Esophagus squamous epithelium (tissue), 5 donors: ENCODE results near the gene ZNF330. TPM values are rescaled to one million over a fixed set of nuclear protein-coding genes. Genes with fewer than 3 reads are reported as not detected.
A peak's percentile ranks its signal among the peaks of the same experiment; 100 is the strongest.
"Not testable (repeated sequence)": the region's sequence is repeated elsewhere in the genome, so short reads cannot be mapped to it uniquely, and the experiment has no call there.

ENCODE experiments used
- DNase-seq: peaks from one replicate; lab custom pipeline; 2025; lab: John Stamatoyannopoulos, UW
- H3K27ac ChIP-seq, 4 donors: fragments of 200-600 bp; sonication (generic); one replicate each; pipeline ENCODE4 v1.5.1; 2016 to 2019; ENCODE audit warnings: mild to moderate bottlenecking in 1 of 4
- H3K27me3 ChIP-seq, 4 donors: fragments of 200-600 bp; sonication (generic); 1 replicate in 3 of 4; 2 replicates in 1 of 4; pipeline versions ENCODE4 v1.5.1 to v1.6.0; 2017 to 2021; ENCODE audit warnings: antibody characterized with exemption in 1 of 4
- H3K36me3 ChIP-seq, 3 donors: fragments of 200-600 bp; sonication (generic); one replicate each; pipeline ENCODE4 v1.5.1; 2016 to 2019
- H3K4me1 ChIP-seq, 3 donors: fragments of 200-600 bp; sonication (generic); one replicate each; pipeline ENCODE4 v1.5.1; 2017 to 2019
- H3K4me3 ChIP-seq, 4 donors: fragments of 200-600 bp; sonication (generic); 1 replicate in 3 of 4; 2 replicates in 1 of 4; pipeline ENCODE4 v1.5.1; 2016 to 2019; ENCODE audit warnings: mild to moderate bottlenecking in 2 of 4, moderate library complexity in 1 of 4
- H3K9me3 ChIP-seq, 3 donors: fragments of 200-600 bp; sonication (generic); one replicate each; pipeline ENCODE4 v1.5.1; 2016 to 2019
- POLR2A ChIP-seq, 4 donors: fragments of 450-650 bp; IDR thresholded peaks; one replicate each; pipeline ENCODE4 v1.6.1; 2017; ENCODE audit warnings: antibody characterized with exemption in 4 of 4, mild to moderate bottlenecking in 4 of 4, moderate library complexity in 3 of 4
- WGBS, 2 donors: methylation state at CpG; one replicate each; pipeline ENCODE4 v1.1.5; 2018; 5-methylcytosine and 5-hydroxymethylcytosine counted together
- intact Hi-C: fragments of 100-400 bp; cut with DNase I; formaldehyde crosslinking; loops from one replicate; pipeline ENCODE4 v1.15.0; 2022
- total RNA-seq, 4 donors: library from RNA; depleted of rRNA; stranded (reverse); fragments of >200 nt; gene quantifications; one replicate each; pipeline ENCODE4 v1.1.0, GENCODE V29; 2016
- TF ChIP-seq, protein P1 (sequence below), 6 experiments: fragments of 450-650 bp in 4 of 6; fragments of 200-600 bp in 2 of 6; sonication (generic) in 2 of 6; IDR thresholded peaks; one replicate each; pipeline ENCODE4 v1.5.1; 2016 to 2019; ENCODE audit warnings: antibody characterized with exemption in 6 of 6, mild to moderate bottlenecking in 4 of 6, moderate library complexity in 4 of 6
- donor health status: DM: yes; HTN: yes; CAD: no.

The ZNF330 gene
- total RNA-seq, 4 donors from 2014 or later: 12.3 to 27.5 (median 22.3) TPM

DNA sequence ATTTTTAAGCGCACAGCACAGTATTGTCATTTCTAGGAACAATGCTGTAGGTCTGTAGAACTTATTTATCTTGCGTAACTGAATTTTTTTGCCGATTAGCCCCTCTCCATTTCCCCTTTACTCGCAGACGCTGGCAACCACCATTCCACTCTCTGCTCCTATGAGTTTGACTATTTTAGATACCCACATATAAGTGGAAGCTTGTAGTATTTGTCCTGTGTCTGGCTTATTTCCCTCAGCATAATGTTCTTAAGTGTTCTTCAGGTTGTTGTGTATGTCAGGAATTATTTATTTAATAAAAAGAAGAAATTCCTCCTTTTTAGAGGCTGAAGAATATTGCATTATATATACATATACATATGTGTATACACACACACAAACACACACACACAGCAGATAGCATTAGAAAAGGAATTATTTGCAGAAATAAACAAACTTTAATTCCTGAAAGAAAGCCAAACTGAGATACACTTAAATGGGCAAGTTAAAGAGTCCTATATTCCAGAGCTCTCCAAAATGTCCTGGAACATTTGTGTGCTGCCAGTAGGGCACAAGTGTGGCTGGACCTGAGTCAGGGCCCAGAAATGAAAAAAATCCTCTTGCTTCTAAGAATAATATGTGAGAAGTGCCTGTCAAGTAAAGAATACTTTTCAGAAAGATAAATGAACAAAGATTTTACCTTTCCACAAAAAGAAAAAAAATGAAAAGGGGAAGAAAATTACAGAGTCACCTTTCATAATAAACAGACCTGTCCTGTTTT, 4.5 kb upstream of the ZNF330 start:
- no peaks in the 10 kb centered on the region for H3K9me3 ChIP-seq
- no peak overlapping the region for H3K27ac ChIP-seq
- no peak for DNase-seq
- no peaks in the 10 kb centered on the region for H3K36me3 ChIP-seq
- H3K27me3 ChIP-seq: no peaks in the 10 kb centered on the region
- TF ChIP-seq POLR2A (IDR thresholded peaks at IDR 0.05): no peak
- TF ChIP-seq, protein P1, sequence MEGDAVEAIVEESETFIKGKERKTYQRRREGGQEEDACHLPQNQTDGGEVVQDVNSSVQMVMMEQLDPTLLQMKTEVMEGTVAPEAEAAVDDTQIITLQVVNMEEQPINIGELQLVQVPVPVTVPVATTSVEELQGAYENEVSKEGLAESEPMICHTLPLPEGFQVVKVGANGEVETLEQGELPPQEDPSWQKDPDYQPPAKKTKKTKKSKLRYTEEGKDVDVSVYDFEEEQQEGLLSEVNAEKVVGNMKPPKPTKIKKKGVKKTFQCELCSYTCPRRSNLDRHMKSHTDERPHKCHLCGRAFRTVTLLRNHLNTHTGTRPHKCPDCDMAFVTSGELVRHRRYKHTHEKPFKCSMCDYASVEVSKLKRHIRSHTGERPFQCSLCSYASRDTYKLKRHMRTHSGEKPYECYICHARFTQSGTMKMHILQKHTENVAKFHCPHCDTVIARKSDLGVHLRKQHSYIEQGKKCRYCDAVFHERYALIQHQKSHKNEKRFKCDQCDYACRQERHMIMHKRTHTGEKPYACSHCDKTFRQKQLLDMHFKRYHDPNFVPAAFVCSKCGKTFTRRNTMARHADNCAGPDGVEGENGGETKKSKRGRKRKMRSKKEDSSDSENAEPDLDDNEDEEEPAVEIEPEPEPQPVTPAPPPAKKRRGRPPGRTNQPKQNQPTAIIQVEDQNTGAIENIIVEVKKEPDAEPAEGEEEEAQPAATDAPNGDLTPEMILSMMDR (IDR thresholded peaks at IDR 0.05): no peak
- no peak overlapping the region for H3K4me3 ChIP-seq
- 60 to 73% methylated on average over 5 of the region's 5 CpGs for WGBS, 2 donors
- intact Hi-C loops: no loop called here
- no peaks in the 10 kb centered on the region for H3K4me1 ChIP-seq

DNA sequence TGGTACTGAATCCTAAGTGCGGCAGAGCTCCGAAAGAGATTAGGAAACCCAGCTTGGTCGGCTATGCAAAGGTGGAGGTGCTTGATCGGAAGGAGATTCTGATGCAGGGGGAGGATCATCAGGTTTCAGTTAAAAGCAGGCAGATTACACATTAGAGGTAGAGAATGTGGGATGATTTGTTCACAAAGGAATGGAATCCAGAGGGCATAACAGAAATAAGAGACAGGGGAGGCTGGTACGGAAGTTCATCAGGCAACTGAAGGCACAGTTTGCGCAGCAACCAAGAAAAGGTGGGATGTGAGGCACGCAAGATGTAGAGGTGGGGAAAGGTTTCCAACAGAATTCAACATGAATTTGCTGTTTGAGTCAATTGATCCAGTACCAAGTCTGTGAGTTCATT, 424 bp upstream of the ZNF330 start:
- Histone ChIP-seq H3K4me3 (peak overlapping the region; percentile 65 to 94 (median 84)), H3K4me1 (peaks cover 13 to 36% (median 14%) of the 10 kb centered on the region in 3 donors), H3K27me3 (no peaks in the 10 kb centered on the region), H3K27ac (peak overlapping the region; percentile 87 to 97 (median 96)), H3K9me3 (no peaks in the 10 kb centered on the region), H3K36me3 (peaks cover 0 to 21% (median 0%) of the 10 kb centered on the region in 3 donors)
- no peak for DNase-seq
- TF ChIP-seq, protein P1 (IDR thresholded peaks at IDR 0.05): no peak
- TF ChIP-seq POLR2A (IDR thresholded peaks at IDR 0.05): no peak
- WGBS, 2 donors: 89% methylated on average over 7 of the region's 7 CpGs
- intact Hi-C loops: loop anchor here (10.0 kb wide), 1 partner anchor 1565 kb away; no protein-coding TSS in a partner anchor

DNA sequence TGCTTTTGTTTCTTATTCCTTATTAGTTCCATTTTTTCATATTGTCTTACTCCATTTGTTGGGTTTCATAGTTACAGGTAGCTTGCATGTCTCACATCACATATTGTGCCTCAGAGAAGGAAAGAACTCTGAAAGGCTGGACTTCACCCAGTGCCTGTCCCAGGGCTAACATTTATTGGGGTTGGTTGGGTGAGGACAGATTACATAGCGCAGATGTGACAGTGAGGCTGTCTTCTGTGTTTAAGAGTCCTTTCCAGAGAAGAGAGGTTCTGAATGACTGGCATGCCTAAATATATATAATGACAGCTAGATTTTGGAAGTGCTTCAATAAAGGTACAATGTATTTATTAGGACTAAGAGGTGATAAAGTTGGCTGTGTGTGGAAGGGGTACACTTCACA, 2.7 kb downstream of the ZNF330 start:
- Histone ChIP-seq H3K4me3 (no peak overlapping the region), H3K4me1 (peaks cover 13 to 36% (median 14%) of the 10 kb centered on the region in 3 donors), H3K27ac (peak overlapping the region in 2 of 4 donors; percentile 23 to 27), H3K27me3 (no peaks in the 10 kb centered on the region), H3K9me3 (no peaks in the 10 kb centered on the region), H3K36me3 (peaks cover 0 to 52% (median 0%) of the 10 kb centered on the region in 3 donors)
- DNase-seq: no peak
- TF ChIP-seq, protein P1 (IDR thresholded peaks at IDR 0.05): no peak
- no peak for TF ChIP-seq POLR2A (IDR thresholded peaks at IDR 0.05)
- intact Hi-C loops: loop anchor here (10.0 kb wide), 1 partner anchor 1569 kb away; no protein-coding TSS in a partner anchor
- 90 to 100% methylated on average over 1 of the region's 1 CpG for WGBS, 2 donors

DNA sequence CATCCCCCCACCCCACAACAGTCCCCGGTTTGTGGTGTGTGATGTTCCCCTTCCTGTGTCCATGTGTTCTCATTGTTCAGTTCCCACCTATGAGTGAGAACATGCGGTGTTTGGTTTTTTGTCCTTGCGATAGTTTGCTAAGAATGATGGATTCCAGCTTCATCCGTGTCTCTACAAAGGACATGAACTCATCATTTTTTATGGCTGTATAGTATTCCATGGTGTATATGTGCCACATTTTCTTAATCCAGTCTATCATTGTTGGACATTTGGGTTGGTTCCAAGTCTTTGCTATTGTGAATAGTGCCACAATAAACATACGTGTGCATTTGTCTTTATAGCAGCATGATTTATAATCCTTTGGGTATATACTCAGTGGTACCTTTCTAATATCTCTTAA, 6.6 kb downstream of the ZNF330 start:
- 87 to 94% methylated on average over 3 to 5 of the region's 5 CpGs for WGBS, 2 donors
- H3K9me3 ChIP-seq, H3K4me3 ChIP-seq, DNase-seq, H3K27me3 ChIP-seq, H3K27ac ChIP-seq: not testable (repeated sequence)
- Histone ChIP-seq H3K4me1 (peaks cover 7 to 27% (median 9%) of the 10 kb centered on the region in 3 donors), H3K36me3 (peaks cover 0 to 91% (median 0%) of the 10 kb centered on the region in 3 donors)
- intact Hi-C loops: loop anchor here (10.0 kb wide), 1 partner anchor 1572 kb away; no protein-coding TSS in a partner anchor

DNA sequence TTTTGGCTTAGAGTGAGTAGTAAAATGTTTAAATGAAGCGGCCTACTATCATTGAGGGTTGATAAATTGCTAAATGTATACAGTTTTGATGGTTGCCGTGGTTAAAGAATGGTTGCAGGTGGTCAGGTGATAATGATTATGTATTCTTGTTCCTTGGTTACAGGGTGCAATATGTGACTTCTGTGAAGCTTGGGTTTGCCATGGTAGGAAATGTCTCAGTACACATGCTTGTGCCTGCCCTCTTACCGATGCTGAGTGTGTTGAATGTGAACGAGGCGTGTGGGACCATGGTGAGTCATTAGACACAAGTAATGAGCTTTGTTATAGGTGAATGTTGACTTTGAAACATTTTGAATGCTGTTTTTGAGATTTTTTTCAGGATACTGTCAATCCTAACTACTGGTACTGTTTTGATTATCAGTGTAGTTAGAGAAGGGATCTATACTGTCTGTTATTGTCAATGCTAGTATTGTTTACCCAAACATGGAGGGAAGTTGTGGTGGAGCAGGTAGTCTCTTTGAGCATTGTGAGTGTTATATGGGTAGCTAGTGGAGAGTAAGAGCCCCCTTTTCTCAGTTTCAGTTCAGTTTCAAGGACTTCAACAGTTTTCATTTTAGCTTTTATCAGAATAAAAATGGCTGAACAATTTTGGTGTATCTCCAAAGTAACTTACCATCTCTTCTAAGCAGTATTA, 8.9 kb downstream of the ZNF330 start:
- intact Hi-C loops: loop anchor here (10.0 kb wide), 1 partner anchor 1575 kb away; no protein-coding TSS in a partner anchor
- no peak overlapping the region for H3K27ac ChIP-seq
- peaks cover 0 to 4% (median 0%) of the 10 kb centered on the region in 3 donors for H3K4me1 ChIP-seq
- TF ChIP-seq, protein P1 (IDR thresholded peaks at IDR 0.05): no peak
- TF ChIP-seq POLR2A (IDR thresholded peaks at IDR 0.05): no peak
- H3K36me3 ChIP-seq: peaks cover 0 to 100% (median 6%) of the 10 kb centered on the region in 3 donors
- no peaks in the 10 kb centered on the region for H3K9me3 ChIP-seq
- 44 to 53% methylated on average over 5 of the region's 5 CpGs for WGBS, 2 donors
- H3K27me3 ChIP-seq: no peaks in the 10 kb centered on the region
- no peak overlapping the region for H3K4me3 ChIP-seq
- DNase-seq: no peak
